Measurements from ENCODE around the gene RBMX2.

RBMX2 gene

GRCh38 chrX:130446974-130447373, 45.2 kb downstream of the RBMX2 start:
- DNase-seq (ENCODE audit: low read depth in 3 of 3) = no peak

All from stimulated activated CD4-positive, alpha-beta T cell treated with anti-CD3 and anti-CD28 coated beads, TNF-alpha, amount 100 ng/mL, for 4 hours (primary cell).